GM12878 (cell line): ENCODE measurements around the gene LAMP1.

Experiments
- ATF7 ChIP-seq: fragments of 450-650 bp; IDR thresholded peaks from 2 replicates; pipeline ENCODE4 v1.6.1; 2016; ENCODE audit warnings: low read depth, mild to moderate bottlenecking
- BRCA1 ChIP-seq: IDR thresholded peaks from 2 replicates; pipeline ENCODE4 v1.6.1; 2011; ENCODE audit warnings: low read depth, low read length, improper control_type of control experiment
- CTCF ChIP-seq, 3 experiments: IDR thresholded peaks in 2 of 3; conservative IDR thresholded peaks in 1 of 3; 2 replicates each; pipeline ENCODE4 v1.5.1; 2011; ENCODE audit warnings: low read depth in 3 of 3, low read length in 3 of 3, mild to moderate bottlenecking in 3 of 3, control low read depth in 2 of 3, moderate library complexity in 2 of 3, inconsistent platforms in 1 of 3, mixed read lengths in 1 of 3; ENCODE audit not compliant: control insufficient read depth in 2 of 3, insufficient read depth in 1 of 3; ENCODE audit errors: extremely low read depth in 1 of 3
- EZH2 ChIP-seq: IDR thresholded peaks from 2 replicates; pipeline ENCODE4 v1.6.1; 2012; ENCODE audit warnings: low read depth, mild to moderate bottlenecking, control low read depth, inconsistent platforms, low read length, borderline replicate concordance; ENCODE audit not compliant: control insufficient read depth
- JUNB ChIP-seq: IDR thresholded peaks from 2 replicates; pipeline ENCODE4 v1.6.1; 2016; ENCODE audit warnings: antibody characterized with exemption, mild to moderate bottlenecking
- MAX ChIP-seq: IDR thresholded peaks from 2 replicates; pipeline ENCODE4 v1.6.1; 2012; ENCODE audit warnings: low read depth, low read length, improper control_type of control experiment
- NFYB ChIP-seq: IDR thresholded peaks from 2 replicates; pipeline ENCODE4 v1.6.1; 2011; ENCODE audit warnings: low read depth, mild to moderate bottlenecking, low read length, improper control_type of control experiment, moderate library complexity; ENCODE audit not compliant: insufficient read depth
- PBX3 ChIP-seq: IDR thresholded peaks from 2 replicates; pipeline ENCODE4 v1.6.1; 2011; ENCODE audit warnings: mild to moderate bottlenecking, low read depth, low read length, moderate library complexity; ENCODE audit not compliant: insufficient replicate concordance
- RELA ChIP-seq: fragments of 450-650 bp; IDR thresholded peaks from 2 replicates; pipeline ENCODE4 v1.8.0; 2014; ENCODE audit warnings: borderline replicate concordance; ENCODE audit not compliant: partially characterized antibody

GRCh38 chr13:113258321-113259054, 38.6 kb upstream of the LAMP1 start:
- TF ChIP-seq CTCF (IDR thresholded peaks at IDR 0.05 in 2 of 3, conservative IDR thresholded peaks at IDR 0.05 in 1 of 3; ENCODE audit: control insufficient read depth in 2 of 3, extremely low read depth in 1 of 3, insufficient read depth in 1 of 3, low read depth in 3 of 3, low read length in 3 of 3) (no peak), NFYB (no peak), ATF7 (no peak), EZH2 (no peak), BRCA1 (no peak), MAX (no peak), RELA (no peak), JUNB (no peak), PBX3 (no peak)
